ENCODE data around the gene METTL16. TPM values are rescaled to one million over a fixed set of nuclear protein-coding genes. Genes with fewer than 3 reads are reported as not detected.
"Not testable (repeated sequence)": the region's sequence is repeated elsewhere in the genome, so short reads cannot be mapped to it uniquely, and the experiment has no call there.

Gene METTL16
- total RNA-seq, 1 donor from 2014 or later: 22.9 TPM

DNA sequence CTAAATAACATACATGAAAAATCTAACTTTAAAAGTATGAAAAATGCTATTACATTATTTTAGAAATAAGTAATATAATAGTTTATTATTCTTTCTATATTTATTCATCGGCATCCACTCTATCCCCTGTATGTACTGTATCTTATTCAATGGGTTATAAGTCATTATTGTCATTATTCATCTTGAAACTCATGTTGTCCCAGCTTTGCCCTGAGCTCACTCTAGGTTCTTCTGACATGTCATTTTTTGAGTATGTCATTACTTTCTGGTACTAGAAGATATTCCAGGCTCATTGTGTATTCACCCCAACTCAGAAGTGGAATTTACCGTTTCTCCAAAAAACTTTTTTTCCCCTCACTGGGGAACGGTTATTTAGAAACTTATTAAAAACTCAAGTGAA is 57.8 kb downstream of the METTL16 start:
- Mint-ChIP-seq H3K36me3 (ENCODE audit: unreplicated experiment) (peaks cover 7% of the 10 kb centered on the region), H3K9me3 (ENCODE audit: unreplicated experiment) (no peaks in the 10 kb centered on the region), H3K4me3 (ENCODE audit: unreplicated experiment) (no peak overlapping the region), H3K27ac (ENCODE audit: unreplicated experiment) (no peak overlapping the region), H3K4me1 (ENCODE audit: unreplicated experiment) (peaks cover 13% of the 10 kb centered on the region), H3K27me3 (ENCODE audit: unreplicated experiment) (no peaks in the 10 kb centered on the region)
- DNase-seq (ENCODE audit: extremely low spot score, unreplicated experiment): no peak
- TF ChIP-seq, protein P1, sequence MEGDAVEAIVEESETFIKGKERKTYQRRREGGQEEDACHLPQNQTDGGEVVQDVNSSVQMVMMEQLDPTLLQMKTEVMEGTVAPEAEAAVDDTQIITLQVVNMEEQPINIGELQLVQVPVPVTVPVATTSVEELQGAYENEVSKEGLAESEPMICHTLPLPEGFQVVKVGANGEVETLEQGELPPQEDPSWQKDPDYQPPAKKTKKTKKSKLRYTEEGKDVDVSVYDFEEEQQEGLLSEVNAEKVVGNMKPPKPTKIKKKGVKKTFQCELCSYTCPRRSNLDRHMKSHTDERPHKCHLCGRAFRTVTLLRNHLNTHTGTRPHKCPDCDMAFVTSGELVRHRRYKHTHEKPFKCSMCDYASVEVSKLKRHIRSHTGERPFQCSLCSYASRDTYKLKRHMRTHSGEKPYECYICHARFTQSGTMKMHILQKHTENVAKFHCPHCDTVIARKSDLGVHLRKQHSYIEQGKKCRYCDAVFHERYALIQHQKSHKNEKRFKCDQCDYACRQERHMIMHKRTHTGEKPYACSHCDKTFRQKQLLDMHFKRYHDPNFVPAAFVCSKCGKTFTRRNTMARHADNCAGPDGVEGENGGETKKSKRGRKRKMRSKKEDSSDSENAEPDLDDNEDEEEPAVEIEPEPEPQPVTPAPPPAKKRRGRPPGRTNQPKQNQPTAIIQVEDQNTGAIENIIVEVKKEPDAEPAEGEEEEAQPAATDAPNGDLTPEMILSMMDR (IDR thresholded peaks at IDR 0.05): no peak

DNA sequence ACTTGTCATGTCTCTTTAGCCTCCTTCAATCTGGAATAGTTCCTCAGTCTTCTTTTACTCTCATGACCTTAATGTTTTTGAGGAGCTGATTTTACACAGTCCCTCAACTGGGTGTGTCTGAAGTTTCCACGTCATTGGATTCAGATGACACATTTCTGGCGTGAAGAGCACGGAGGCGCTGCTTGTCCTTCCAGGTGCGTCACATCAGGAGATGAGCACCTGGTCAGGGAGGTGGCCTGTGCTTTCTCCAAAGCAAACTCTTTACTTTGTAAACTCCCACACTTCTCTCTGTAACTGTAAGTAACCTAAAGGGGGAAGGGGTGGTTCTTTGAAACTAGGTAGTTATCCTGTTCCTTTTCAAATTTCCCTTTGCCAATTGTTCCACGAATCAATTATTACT is 58.4 kb downstream of the METTL16 start:
- Mint-ChIP-seq H3K36me3 (ENCODE audit: unreplicated experiment) (peaks cover 7% of the 10 kb centered on the region), H3K9me3 (ENCODE audit: unreplicated experiment) (no peaks in the 10 kb centered on the region), H3K27ac (ENCODE audit: unreplicated experiment) (no peak overlapping the region), H3K4me3 (ENCODE audit: unreplicated experiment) (no peak overlapping the region), H3K4me1 (ENCODE audit: unreplicated experiment) (peaks cover 13% of the 10 kb centered on the region), H3K27me3 (ENCODE audit: unreplicated experiment) (no peaks in the 10 kb centered on the region)
- TF ChIP-seq, protein P1 (IDR thresholded peaks at IDR 0.05): no peak
- DNase-seq (ENCODE audit: extremely low spot score, unreplicated experiment): no peak

DNA sequence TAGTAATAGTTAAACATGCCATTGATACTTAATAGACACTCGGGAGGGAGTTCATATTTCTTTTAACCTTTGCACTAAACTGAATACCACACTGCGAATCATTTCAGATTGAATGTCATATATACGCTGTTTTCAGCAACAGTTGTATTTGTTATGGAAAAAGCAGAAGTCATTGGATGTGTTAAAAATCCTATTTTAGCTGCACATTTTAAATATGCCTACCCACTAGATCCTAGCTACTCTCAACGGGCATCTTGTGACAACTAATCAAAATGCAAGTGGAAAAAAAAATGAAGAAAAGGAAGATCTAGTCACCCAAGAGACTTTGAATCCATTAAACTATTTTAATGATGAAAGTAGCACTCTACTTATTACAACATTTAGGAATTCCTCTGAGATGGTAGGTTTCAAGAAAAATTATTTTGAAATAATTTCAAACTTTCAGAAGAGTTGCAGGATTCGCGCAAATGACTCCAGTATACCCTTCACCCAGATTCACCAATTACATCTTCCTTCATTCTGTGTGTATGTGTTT is 59.4 kb downstream of the METTL16 start:
- no peak for DNase-seq (ENCODE audit: extremely low spot score, unreplicated experiment)

DNA sequence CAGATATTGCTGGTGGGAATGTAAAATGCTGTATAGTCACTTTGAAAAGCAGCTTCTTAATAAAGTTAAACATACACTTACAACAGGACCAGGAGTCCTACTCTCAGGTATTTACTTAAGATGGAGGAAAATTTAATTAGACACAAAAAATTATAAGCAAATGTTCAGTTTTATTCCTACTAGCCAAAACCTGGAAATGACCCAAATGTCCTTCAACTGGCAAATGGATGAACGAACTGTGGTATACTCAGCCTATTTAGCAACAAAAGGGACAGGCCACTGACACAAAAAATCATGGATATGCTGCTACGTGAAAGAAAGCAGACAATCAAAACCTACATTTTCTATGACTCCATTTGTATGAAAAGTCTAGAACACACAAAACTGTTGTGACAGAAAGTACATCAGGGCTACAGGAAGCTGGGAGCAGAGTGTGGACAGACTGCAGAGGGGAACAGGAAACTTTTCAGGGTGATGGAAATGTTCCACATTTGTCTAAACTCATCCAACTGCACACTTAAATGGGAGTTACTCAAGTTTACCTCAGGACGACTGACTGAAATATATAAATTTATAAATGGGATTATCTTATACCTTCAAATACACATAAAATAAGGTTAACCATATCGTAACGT is 61.6 kb downstream of the METTL16 start:
- no peak overlapping the region for H3K27ac Mint-ChIP-seq (ENCODE audit: unreplicated experiment)
- TF ChIP-seq, protein P1 (IDR thresholded peaks at IDR 0.05): no peak
- no peak for DNase-seq (ENCODE audit: extremely low spot score, unreplicated experiment)

More for the DNA sequence above, 59.4 kb downstream of the METTL16 start:
- Mint-ChIP-seq H3K27me3 (ENCODE audit: unreplicated experiment) (no peaks in the 10 kb centered on the region), H3K4me3 (ENCODE audit: unreplicated experiment) (no peak overlapping the region), H3K4me1 (ENCODE audit: unreplicated experiment) (peaks cover 13% of the 10 kb centered on the region), H3K36me3 (ENCODE audit: unreplicated experiment) (peaks cover 7% of the 10 kb centered on the region), H3K9me3 (ENCODE audit: unreplicated experiment) (no peaks in the 10 kb centered on the region), H3K27ac (ENCODE audit: unreplicated experiment) (peak overlapping the region; percentile 29)
- TF ChIP-seq, protein P1 (IDR thresholded peaks at IDR 0.05): no peak

DNA sequence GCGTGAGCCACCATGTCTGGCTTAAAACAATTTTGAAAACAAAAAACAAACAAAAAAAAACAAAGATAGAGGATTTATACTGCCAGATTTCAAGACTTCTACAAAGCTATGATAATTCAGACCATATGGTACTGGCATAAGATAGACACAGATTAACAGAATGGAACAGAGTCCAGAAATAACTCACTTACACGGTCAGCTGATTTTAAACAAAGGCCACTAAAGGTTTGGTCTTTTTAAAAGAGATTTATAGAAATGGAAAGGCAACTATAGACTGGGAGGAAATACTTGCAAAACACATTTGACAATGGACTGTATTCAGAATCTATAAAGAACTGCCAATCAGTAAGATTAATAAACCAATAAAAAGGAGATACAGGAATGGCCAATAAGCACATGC is 62.2 kb downstream of the METTL16 start:
- Mint-ChIP-seq H3K4me3 (ENCODE audit: unreplicated experiment) (no peak overlapping the region), H3K9me3 (ENCODE audit: unreplicated experiment) (peaks cover 5% of the 10 kb centered on the region), H3K27ac (ENCODE audit: unreplicated experiment) (peak overlapping the region; percentile 56), H3K4me1 (ENCODE audit: unreplicated experiment) (peaks cover 13% of the 10 kb centered on the region), H3K27me3 (ENCODE audit: unreplicated experiment) (no peaks in the 10 kb centered on the region), H3K36me3 (ENCODE audit: unreplicated experiment) (peaks cover 14% of the 10 kb centered on the region)
- TF ChIP-seq, protein P1 (IDR thresholded peaks at IDR 0.05): no peak
- no peak for DNase-seq (ENCODE audit: extremely low spot score, unreplicated experiment)

More for the DNA sequence above, 61.6 kb downstream of the METTL16 start:
- Mint-ChIP-seq H3K4me3 (ENCODE audit: unreplicated experiment) (no peak overlapping the region), H3K36me3 (ENCODE audit: unreplicated experiment) (peaks cover 13% of the 10 kb centered on the region), H3K9me3 (ENCODE audit: unreplicated experiment) (peaks cover 5% of the 10 kb centered on the region), H3K4me1 (ENCODE audit: unreplicated experiment) (peaks cover 13% of the 10 kb centered on the region), H3K27me3 (ENCODE audit: unreplicated experiment) (no peaks in the 10 kb centered on the region)

DNA sequence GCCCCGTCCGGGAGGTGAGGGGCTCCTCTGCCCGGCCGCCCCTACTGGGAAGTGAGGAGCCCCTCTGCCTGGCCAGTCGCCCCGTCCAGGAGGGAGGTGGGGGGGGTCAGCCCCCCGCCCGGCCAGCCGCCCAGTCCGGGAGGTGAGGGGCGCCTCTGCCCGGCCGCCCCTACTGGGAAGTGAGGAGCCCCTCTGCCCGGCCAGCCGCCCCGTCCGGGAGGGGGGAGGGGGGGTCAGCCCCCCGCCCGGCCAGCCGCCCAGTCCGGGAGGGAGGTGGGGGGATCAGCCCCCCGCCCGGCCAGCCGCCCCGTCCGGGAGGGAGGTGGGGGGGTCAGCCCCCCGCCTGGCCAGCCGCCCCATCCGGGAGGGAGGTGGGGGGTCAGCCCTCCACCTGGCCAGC is 64.2 kb downstream of the METTL16 start:
- not testable (repeated sequence) for H3K27ac Mint-ChIP-seq (ENCODE audit: unreplicated experiment); H3K27me3 Mint-ChIP-seq (ENCODE audit: unreplicated experiment); H3K4me3 Mint-ChIP-seq (ENCODE audit: unreplicated experiment); H3K9me3 Mint-ChIP-seq (ENCODE audit: unreplicated experiment)
- DNase-seq (ENCODE audit: extremely low spot score, unreplicated experiment): peak; percentile 56
- H3K4me1 Mint-ChIP-seq (ENCODE audit: unreplicated experiment): peaks cover 13% of the 10 kb centered on the region
- peaks cover 14% of the 10 kb centered on the region for H3K36me3 Mint-ChIP-seq (ENCODE audit: unreplicated experiment)
